Measurements from ENCODE around the gene PRDM15.

PRDM15 gene

DNA sequence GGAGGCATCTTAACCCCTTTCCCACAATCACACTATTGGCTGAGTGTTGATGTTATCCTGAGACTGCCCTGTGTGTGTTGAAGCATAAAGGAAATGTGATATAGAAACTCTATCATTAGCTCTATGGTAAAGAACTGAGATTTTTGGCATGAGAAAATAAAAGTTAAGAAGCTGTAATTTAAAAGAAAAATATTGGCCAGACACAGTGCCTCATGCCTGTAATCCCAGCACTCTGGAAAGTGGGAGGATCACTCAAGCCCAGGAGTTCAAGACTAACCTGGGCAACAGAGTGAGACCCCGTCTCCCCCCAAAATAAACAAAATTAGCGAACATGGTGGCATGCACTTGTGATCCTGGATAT is 98.1 kb downstream of the PRDM15 start:
- H4K12ac ChIP-seq (ENCODE audit: low read depth, low read length) = no peak overlapping the region
- no peak overlapping the region for H2AK5ac ChIP-seq (ENCODE audit: low read length)
- no peak for DNase-seq
- no peak overlapping the region for H3K27ac ChIP-seq (ENCODE audit: low read depth, low read length)
- no peak overlapping the region for H3K4me3 ChIP-seq (ENCODE audit: low read depth, low read length)
- peaks cover 3 to 10% of the 10 kb centered on the region in 2 experiments for H3K4me1 ChIP-seq (ENCODE audit: control insufficient read depth in 1 of 2, insufficient read depth in 2 of 2, low read length in 2 of 2)
- H3K4ac ChIP-seq (ENCODE audit: low read depth, low read length) = no peak overlapping the region
- no peaks in the 10 kb centered on the region for H3K9me3 ChIP-seq (ENCODE audit: insufficient read depth, low read depth, low read length)
- WGBS (ENCODE audit: extremely low coverage, insufficient coverage, insufficient read length) = no CpG with 5 or more reads among the region's 2 CpGs
- no peak overlapping the region for H4K8ac ChIP-seq (ENCODE audit: low read depth, low read length)
- H3K9ac ChIP-seq (ENCODE audit: low read length) = no peak overlapping the region
- H2BK12ac ChIP-seq (ENCODE audit: low read length) = no peak overlapping the region
- no peak overlapping the region for H2BK120ac ChIP-seq (ENCODE audit: insufficient read depth, low read length, poor library complexity)
- H3K36me3 ChIP-seq (ENCODE audit: control insufficient read depth in 1 of 2, insufficient read depth in 2 of 2, low read length in 2 of 2) = no peaks in the 10 kb centered on the region
- no peak overlapping the region for H3K4me2 ChIP-seq (ENCODE audit: low read length)
- no peak overlapping the region for H3K18ac ChIP-seq (ENCODE audit: low read length)
- H2AFZ ChIP-seq (ENCODE audit: insufficient read depth, low read length, poor library complexity) = no peak overlapping the region
- H2BK5ac ChIP-seq (ENCODE audit: low read depth, low read length, poor library complexity) = no peak overlapping the region
- H3K27me3 ChIP-seq (ENCODE audit: insufficient read depth, low read length) = no peaks in the 10 kb centered on the region
- H3K79me2 ChIP-seq (ENCODE audit: control insufficient read depth, insufficient read depth, low read length, poor library complexity) = no peaks in the 10 kb centered on the region
- no peak overlapping the region for H3K14ac ChIP-seq (ENCODE audit: low read length)
- no peak overlapping the region for H3K23ac ChIP-seq (ENCODE audit: low read length)
- no peaks in the 10 kb centered on the region for H3K79me1 ChIP-seq (ENCODE audit: low read length)
- no peak overlapping the region for H4K91ac ChIP-seq (ENCODE audit: low read depth, low read length)

DNA sequence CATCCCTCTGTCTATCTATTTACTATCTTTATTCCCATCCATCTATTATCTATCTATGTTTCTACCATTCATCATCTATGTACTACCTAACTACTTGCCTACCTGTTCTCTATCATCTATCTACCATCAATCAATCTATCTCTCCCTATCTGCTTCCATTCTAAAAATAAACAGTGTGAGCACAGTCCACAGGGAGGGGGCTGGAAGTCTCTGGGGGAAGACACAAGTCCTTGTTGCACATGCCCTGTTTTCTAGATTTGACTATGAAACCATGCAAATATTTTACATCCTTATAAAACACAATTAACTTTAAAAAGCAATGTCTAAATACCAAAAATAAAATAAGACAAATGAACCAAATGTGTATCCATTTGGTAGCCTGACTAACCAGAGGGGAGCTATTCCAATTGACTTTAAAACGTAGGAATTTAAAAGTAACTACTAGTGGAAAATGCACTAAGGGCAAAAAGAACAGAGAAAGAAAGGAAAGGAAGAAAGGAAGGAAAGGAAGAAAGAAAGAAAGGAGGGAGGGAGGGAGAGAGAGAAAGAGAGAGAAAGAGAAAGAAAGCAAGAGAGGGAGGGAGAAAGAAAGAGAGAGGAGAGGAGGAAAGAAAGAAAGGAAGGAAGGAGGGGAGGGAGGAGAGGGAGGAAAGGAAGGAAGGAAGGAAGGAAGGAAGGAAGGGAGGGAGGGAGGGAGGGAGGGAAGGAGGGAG is 98.7 kb downstream of the PRDM15 start:
- H3K27ac ChIP-seq (ENCODE audit: low read depth, low read length) = no peak overlapping the region
- no CpG with 5 or more reads among the region's 1 CpG for WGBS (ENCODE audit: extremely low coverage, insufficient coverage, insufficient read length)

DNA sequence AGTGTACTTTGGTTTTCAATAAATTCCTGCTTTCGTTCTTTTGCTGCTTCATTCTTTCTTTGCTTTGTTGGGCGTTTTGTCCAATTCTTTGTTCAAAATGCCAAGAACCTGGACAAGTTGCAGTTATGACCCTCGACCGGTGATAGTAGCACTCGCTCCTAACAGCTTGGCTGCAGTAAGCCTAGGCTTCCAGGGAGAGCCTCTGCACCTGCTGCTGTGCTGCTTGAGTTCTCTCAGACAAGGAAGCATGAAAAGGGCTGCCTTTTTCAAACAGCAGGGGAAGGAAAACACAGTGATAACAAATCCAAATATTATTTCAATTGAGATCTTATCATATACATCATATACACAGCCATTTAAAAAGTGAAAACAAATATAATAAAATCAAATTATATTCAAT is 99.5 kb downstream of the PRDM15 start:
- H2AK5ac ChIP-seq (ENCODE audit: low read length) = no peak overlapping the region
- no peaks in the 10 kb centered on the region for H3K79me2 ChIP-seq (ENCODE audit: control insufficient read depth, insufficient read depth, low read length, poor library complexity)

More for the DNA sequence above, 98.7 kb downstream of the PRDM15 start:
- Histone ChIP-seq H3K9me3 (ENCODE audit: insufficient read depth, low read depth, low read length) (no peaks in the 10 kb centered on the region), H3K23ac (ENCODE audit: low read length) (no peak overlapping the region), H4K8ac (ENCODE audit: low read depth, low read length) (no peak overlapping the region), H3K4me1 (ENCODE audit: control insufficient read depth in 1 of 2, insufficient read depth in 2 of 2, low read length in 2 of 2) (peaks cover 3 to 10% of the 10 kb centered on the region in 2 experiments), H3K14ac (ENCODE audit: low read length) (no peak overlapping the region), H4K12ac (ENCODE audit: low read depth, low read length) (no peak overlapping the region), H3K9ac (ENCODE audit: low read length) (no peak overlapping the region), H3K18ac (ENCODE audit: low read length) (no peak overlapping the region), H4K91ac (ENCODE audit: low read depth, low read length) (no peak overlapping the region), H2AK5ac (ENCODE audit: low read length) (no peak overlapping the region), H3K36me3 (ENCODE audit: control insufficient read depth in 1 of 2, insufficient read depth in 2 of 2, low read length in 2 of 2) (no peaks in the 10 kb centered on the region), H3K27me3 (ENCODE audit: insufficient read depth, low read length) (no peaks in the 10 kb centered on the region), H2AFZ (ENCODE audit: insufficient read depth, low read length, poor library complexity) (no peak overlapping the region), H3K4ac (ENCODE audit: low read depth, low read length) (no peak overlapping the region), H3K79me2 (ENCODE audit: control insufficient read depth, insufficient read depth, low read length, poor library complexity) (no peaks in the 10 kb centered on the region), H3K4me3 (ENCODE audit: low read depth, low read length) (no peak overlapping the region), H2BK5ac (ENCODE audit: low read depth, low read length, poor library complexity) (no peak overlapping the region), H2BK120ac (ENCODE audit: insufficient read depth, low read length, poor library complexity) (no peak overlapping the region), H3K4me2 (ENCODE audit: low read length) (no peak overlapping the region), H2BK12ac (ENCODE audit: low read length) (no peak overlapping the region), H3K79me1 (ENCODE audit: low read length) (no peaks in the 10 kb centered on the region)
- DNase-seq = no peak

DNA sequence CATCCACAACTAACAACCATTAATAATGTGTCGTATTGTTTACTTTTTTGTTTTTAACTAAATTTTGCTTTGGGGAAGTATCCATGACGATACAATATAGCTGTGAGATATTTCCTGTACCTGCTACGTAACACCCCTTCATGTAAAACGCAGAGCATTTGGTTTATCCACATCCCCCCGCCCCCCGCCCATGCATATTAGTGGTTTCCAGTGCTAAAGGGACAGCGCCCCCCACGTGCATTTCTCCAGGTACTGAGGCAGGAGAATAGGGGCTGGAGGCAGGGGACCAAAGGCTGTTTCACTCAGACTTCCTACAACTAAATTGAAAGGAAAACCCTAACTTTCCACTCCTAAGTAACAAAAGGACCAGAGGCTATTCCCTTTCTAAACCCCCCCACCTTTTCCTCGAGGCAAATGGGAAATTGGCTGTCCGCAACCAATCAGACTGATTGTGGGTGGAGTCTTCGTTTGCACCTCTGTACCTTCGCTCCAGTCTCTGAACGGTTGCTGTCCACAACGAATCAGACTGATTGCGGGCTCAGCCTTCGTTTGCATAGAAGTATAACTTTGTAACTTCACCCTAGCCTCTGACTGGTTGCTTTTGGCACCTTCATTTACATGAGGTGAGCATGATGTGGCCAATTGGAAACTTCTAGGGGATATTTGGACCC is 100.1 kb downstream of the PRDM15 start:
- H4K91ac ChIP-seq (ENCODE audit: low read depth, low read length) = no peak overlapping the region
- H4K12ac ChIP-seq (ENCODE audit: low read depth, low read length) = no peak overlapping the region
- no peak overlapping the region for H3K14ac ChIP-seq (ENCODE audit: low read length)
- no peak overlapping the region for H3K9ac ChIP-seq (ENCODE audit: low read length)
- no peaks in the 10 kb centered on the region for H3K79me1 ChIP-seq (ENCODE audit: low read length)
- DNase-seq = peak in 1 of 2 donors; percentile 40
- WGBS (ENCODE audit: extremely low coverage, insufficient coverage, insufficient read length) = no CpG with 5 or more reads among the region's 16 CpGs
- no peak overlapping the region for H2AK5ac ChIP-seq (ENCODE audit: low read length)
- H2BK120ac ChIP-seq (ENCODE audit: insufficient read depth, low read length, poor library complexity) = no peak overlapping the region
- H3K79me2 ChIP-seq (ENCODE audit: control insufficient read depth, insufficient read depth, low read length, poor library complexity) = no peaks in the 10 kb centered on the region
- no peak overlapping the region for H4K8ac ChIP-seq (ENCODE audit: low read depth, low read length)
- no peak overlapping the region for H3K18ac ChIP-seq (ENCODE audit: low read length)
- no peak overlapping the region for H3K4me2 ChIP-seq (ENCODE audit: low read length)
- no peak overlapping the region for H2BK12ac ChIP-seq (ENCODE audit: low read length)
- H2BK5ac ChIP-seq (ENCODE audit: low read depth, low read length, poor library complexity) = no peak overlapping the region
- peaks cover 3 to 9% of the 10 kb centered on the region in 2 experiments for H3K4me1 ChIP-seq (ENCODE audit: control insufficient read depth in 1 of 2, insufficient read depth in 2 of 2, low read length in 2 of 2)
- no peaks in the 10 kb centered on the region for H3K36me3 ChIP-seq (ENCODE audit: control insufficient read depth in 1 of 2, insufficient read depth in 2 of 2, low read length in 2 of 2)
- no peaks in the 10 kb centered on the region for H3K27me3 ChIP-seq (ENCODE audit: insufficient read depth, low read length)
- no peak overlapping the region for H2AFZ ChIP-seq (ENCODE audit: insufficient read depth, low read length, poor library complexity)
- no peak overlapping the region for H3K4ac ChIP-seq (ENCODE audit: low read depth, low read length)
- no peaks in the 10 kb centered on the region for H3K9me3 ChIP-seq (ENCODE audit: insufficient read depth, low read depth, low read length)
- no peak overlapping the region for H3K23ac ChIP-seq (ENCODE audit: low read length)
- H3K27ac ChIP-seq (ENCODE audit: low read depth, low read length) = no peak overlapping the region
- H3K4me3 ChIP-seq (ENCODE audit: low read depth, low read length) = no peak overlapping the region

More for the DNA sequence above, 99.5 kb downstream of the PRDM15 start:
- Histone ChIP-seq H3K4me3 (ENCODE audit: low read depth, low read length) (no peak overlapping the region), H2BK120ac (ENCODE audit: insufficient read depth, low read length, poor library complexity) (no peak overlapping the region), H3K4ac (ENCODE audit: low read depth, low read length) (no peak overlapping the region), H3K9me3 (ENCODE audit: insufficient read depth, low read depth, low read length) (no peaks in the 10 kb centered on the region), H3K4me2 (ENCODE audit: low read length) (no peak overlapping the region), H3K27me3 (ENCODE audit: insufficient read depth, low read length) (no peaks in the 10 kb centered on the region), H4K12ac (ENCODE audit: low read depth, low read length) (no peak overlapping the region), H4K8ac (ENCODE audit: low read depth, low read length) (no peak overlapping the region), H2AFZ (ENCODE audit: insufficient read depth, low read length, poor library complexity) (no peak overlapping the region), H3K9ac (ENCODE audit: low read length) (no peak overlapping the region), H3K23ac (ENCODE audit: low read length) (no peak overlapping the region), H2BK5ac (ENCODE audit: low read depth, low read length, poor library complexity) (no peak overlapping the region), H3K27ac (ENCODE audit: low read depth, low read length) (no peak overlapping the region), H3K14ac (ENCODE audit: low read length) (no peak overlapping the region), H2BK12ac (ENCODE audit: low read length) (no peak overlapping the region), H3K18ac (ENCODE audit: low read length) (no peak overlapping the region), H3K4me1 (ENCODE audit: control insufficient read depth in 1 of 2, insufficient read depth in 2 of 2, low read length in 2 of 2) (peaks cover 3 to 10% of the 10 kb centered on the region in 2 experiments), H3K79me1 (ENCODE audit: low read length) (no peaks in the 10 kb centered on the region), H4K91ac (ENCODE audit: low read depth, low read length) (no peak overlapping the region), H3K36me3 (ENCODE audit: control insufficient read depth in 1 of 2, insufficient read depth in 2 of 2, low read length in 2 of 2) (no peaks in the 10 kb centered on the region)
- DNase-seq = peak in 1 of 2 donors; percentile 10
- no CpG with 5 or more reads among the region's 5 CpGs for WGBS (ENCODE audit: extremely low coverage, insufficient coverage, insufficient read length)
